ENCODE results near the gene DNAH6.

- TF ChIP-seq CTCF (IDR thresholded peaks at IDR 0.05), result no peak
- no peak for TF ChIP-seq POLR2A (IDR thresholded peaks at IDR 0.05)
These were observed 123.5 kb downstream of the DNAH6 start for GRCh38 chr2:84639751-84640150.
